T-cell (primary cell): Measurements from ENCODE around the gene RAB8B. TPM values are rescaled to one million over a fixed set of nuclear protein-coding genes. Genes with fewer than 3 reads are reported as not detected.

Source experiments
- ATAC-seq, 4 experiments: fragments of 200-7000 bp in 3 of 4; fragments of 150-1000 bp in 1 of 4; cut with Tn5 transposase; replicated peaks in 1 of 4; 1 replicate in 3 of 4; 2 replicates in 1 of 4; pipeline ENCODE4 v1.10.0; 2021; ENCODE audit warnings: moderate library complexity in 3 of 4, mild to moderate bottlenecking in 2 of 4, moderate number of reproducible peaks in 1 of 4
- CTCF ChIA-PET, 2 donors: fragments of 300-600 bp; sonication (Branson Sonifier 250); formaldehyde crosslinking; loops; one replicate each; lab custom pipeline; 2022; ENCODE audit warnings: antibody characterized with exemption in 2 of 2; lab: Charles Lee
- POLR2A ChIA-PET, 2 donors: fragments of 300-600 bp; sonication (Branson Sonifier 250); formaldehyde crosslinking; loops; one replicate each; lab custom pipeline; 2022; ENCODE audit warnings: antibody characterized with exemption in 2 of 2; lab: Charles Lee
- DNase-seq, 35 experiments: peaks; one replicate each; pipeline versions ENCODE4 v3.0.0 to v3.0.0-alpha.2; 2013 to 2023
- H3K27ac ChIP-seq: one replicate; pipeline ENCODE4 v1.5.1; 2013; ENCODE audit warnings: low read length
- H3K27me3 ChIP-seq, 2 experiments: replicated peaks in 1 of 2; 1 replicate in 1 of 2; 2 replicates in 1 of 2; pipeline versions ENCODE4 v1.6.1 to v1.7.0; 2013; ENCODE audit warnings: low read length in 1 of 2, mixed read lengths in 1 of 2; ENCODE audit not compliant: control insufficient read depth in 2 of 2, insufficient read depth in 2 of 2; ENCODE audit errors: extremely low read depth in 1 of 2
- H3K36me3 ChIP-seq, 2 donors: 1 replicate in 1 of 2; 2 replicates in 1 of 2; pipeline versions ENCODE4 v1.6.1 to v1.7.0; 2013; ENCODE audit warnings: low read length in 1 of 2; ENCODE audit not compliant: control insufficient read depth in 2 of 2, insufficient read depth in 1 of 2; ENCODE audit errors: extremely low read depth in 1 of 2
- H3K4me1 ChIP-seq, 2 experiments: 1 replicate in 1 of 2; 2 replicates in 1 of 2; pipeline versions ENCODE4 v1.6.1 to v1.7.0; 2013; ENCODE audit warnings: low read length in 2 of 2, mixed read lengths in 1 of 2; ENCODE audit not compliant: insufficient read depth in 2 of 2, control insufficient read depth in 1 of 2; ENCODE audit errors: extremely low read depth in 1 of 2
- H3K4me3 ChIP-seq, 2 donors: 1 replicate in 1 of 2; 2 replicates in 1 of 2; pipeline versions ENCODE4 v1.5.1 to v1.7.0; 2013; ENCODE audit warnings: mild to moderate bottlenecking in 2 of 2, low read length in 1 of 2, moderate library complexity in 1 of 2; ENCODE audit not compliant: control insufficient read depth in 1 of 2; ENCODE audit errors: extremely low read depth in 1 of 2
- H3K9me3 ChIP-seq: 2 replicates; pipeline ENCODE4 v1.7.0; 2013
- H3K27ac Mint-ChIP-seq, 2 donors: one replicate each; pipeline ENCODE4 v1.8.0; 2020 to 2021; ENCODE audit warnings: mild to moderate bottlenecking in 2 of 2, mixed read lengths in 2 of 2
- H3K27me3 Mint-ChIP-seq, 2 donors: one replicate each; pipeline ENCODE4 v1.8.0; 2021 to 2022; ENCODE audit warnings: mixed read lengths in 2 of 2
- H3K36me3 Mint-ChIP-seq: one replicate; pipeline ENCODE4 v1.8.0; 2021; ENCODE audit warnings: mixed read lengths
- H3K4me1 Mint-ChIP-seq, 3 donors: one replicate each; pipeline ENCODE4 v1.8.0; 2020 to 2022; ENCODE audit warnings: mixed read lengths in 3 of 3, mild to moderate bottlenecking in 1 of 3
- H3K4me3 Mint-ChIP-seq, 3 donors: one replicate each; pipeline ENCODE4 v1.8.0; 2020 to 2022; ENCODE audit warnings: mild to moderate bottlenecking in 3 of 3, mixed read lengths in 3 of 3, moderate library complexity in 3 of 3
- H3K9me3 Mint-ChIP-seq, 3 donors: one replicate each; pipeline ENCODE4 v1.8.0; 2020 to 2022; ENCODE audit warnings: mixed read lengths in 3 of 3
- WGBS: methylation state at CpG from one replicate; pipeline ENCODE4 v1.1.5; 2013; ENCODE audit warnings: missing lambda C conversion rate; ENCODE audit not compliant: insufficient coverage; 5-methylcytosine and 5-hydroxymethylcytosine counted together
- total RNA-seq, 35 experiments: library from RNA in 6 of 35; stranded (reverse) in 6 of 35; fragments of 120-200 nt in 1 of 35; gene quantifications; one replicate each; pipeline versions ENCODE4 v1.2.1 to v1.2.4 and lab custom pipeline; 2013 to 2026

The RAB8B gene
- total RNA-seq, 5 donors from 2014 or later (not counting 1 experiment from before 2014, with no cell fraction given), result 52.2 to 66.7 (median 55.7) TPM

DNA sequence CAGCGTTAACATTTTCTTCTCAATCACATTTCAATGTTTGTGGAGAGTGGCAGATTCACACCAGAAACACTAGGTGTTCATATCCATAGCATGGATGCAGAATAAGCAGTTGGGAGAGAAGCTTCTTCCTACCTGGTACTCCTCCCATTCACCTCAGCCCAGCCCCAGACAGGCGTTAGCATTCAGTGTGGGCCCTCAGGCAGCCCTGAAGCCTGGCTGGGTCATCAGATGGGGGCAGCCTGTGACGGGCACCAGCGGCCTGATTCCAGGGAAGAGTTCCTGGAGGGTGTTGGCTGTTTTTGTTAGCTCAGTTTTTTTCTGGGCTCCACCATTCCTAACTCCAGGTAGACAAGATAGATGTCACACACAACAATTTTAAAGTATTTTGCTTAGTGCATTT lies 119.1 kb downstream of the RAB8B start:
- no peak for ATAC-seq
- POLR2A ChIA-PET, result no interaction called here
- Mint-ChIP-seq H3K27ac (no peak overlapping the region), H3K27me3 (no peaks in the 10 kb centered on the region), H3K36me3 (peaks cover 34% of the 10 kb centered on the region), H3K9me3 (no peaks in the 10 kb centered on the region), H3K4me3 (no peak overlapping the region), H3K4me1 (no peaks in the 10 kb centered on the region)
- no CpG with 5 or more reads among the region's 4 CpGs for WGBS
- Histone ChIP-seq H3K27me3 (no peaks in the 10 kb centered on the region), H3K4me3 (no peak overlapping the region), H3K36me3 (peaks cover 13 to 23% of the 10 kb centered on the region in 2 donors), H3K4me1 (no peaks in the 10 kb centered on the region), H3K9me3 (no peaks in the 10 kb centered on the region), H3K27ac (no peak overlapping the region)
- DNase-seq, result no peak
- CTCF ChIA-PET, result no interaction called here

DNA sequence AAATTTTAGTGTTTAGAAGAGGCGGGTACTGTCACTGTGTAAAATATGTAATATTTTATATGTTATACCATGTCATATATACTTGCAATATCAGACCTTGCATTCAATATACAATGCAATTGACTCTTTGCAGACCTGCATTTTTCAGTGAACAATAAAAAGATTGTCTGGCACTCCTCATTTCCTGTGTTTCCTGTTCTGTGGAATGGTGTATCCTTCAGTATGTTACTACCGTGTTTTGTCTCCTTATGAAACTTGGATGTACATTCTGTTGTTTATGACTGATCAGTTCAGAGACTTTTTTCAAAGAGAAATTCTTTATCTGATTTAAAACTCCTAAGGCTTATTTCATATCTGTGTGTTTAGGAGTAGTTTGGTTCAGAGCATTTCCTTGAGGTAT lies 119.5 kb downstream of the RAB8B start:
- Mint-ChIP-seq H3K9me3 (no peaks in the 10 kb centered on the region), H3K36me3 (peaks cover 33% of the 10 kb centered on the region), H3K27ac (no peak overlapping the region), H3K4me3 (no peak overlapping the region), H3K4me1 (no peaks in the 10 kb centered on the region), H3K27me3 (no peaks in the 10 kb centered on the region)
- DNase-seq (no peak), ATAC-seq (no peak)
- Histone ChIP-seq H3K9me3 (no peaks in the 10 kb centered on the region), H3K4me1 (no peaks in the 10 kb centered on the region), H3K27me3 (no peaks in the 10 kb centered on the region), H3K27ac (no peak overlapping the region), H3K4me3 (no peak overlapping the region), H3K36me3 (peaks cover 13 to 18% of the 10 kb centered on the region in 2 donors)
- ChIA-PET POLR2A (no interaction called here), CTCF (no interaction called here)
- WGBS, result no CpG with 5 or more reads among the region's 2 CpGs

DNA sequence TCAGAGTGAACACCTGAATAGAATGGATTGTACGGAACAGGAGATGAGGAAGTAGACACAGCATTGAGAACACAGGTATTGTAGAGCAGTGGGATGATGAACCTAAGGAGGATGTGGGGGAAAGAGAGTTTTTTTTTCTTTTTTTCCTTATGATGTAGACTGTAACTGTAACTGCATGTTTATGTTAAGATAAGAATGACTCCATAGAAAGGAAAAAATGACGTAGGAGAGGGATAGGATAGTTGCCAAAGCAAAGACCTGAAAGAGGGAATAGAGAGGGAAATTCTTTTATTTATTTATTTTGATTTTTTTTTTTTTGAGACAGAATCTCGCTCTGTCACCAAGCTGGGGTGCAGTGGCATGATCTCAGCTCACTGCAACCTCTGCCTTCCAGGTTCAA lies 121.2 kb downstream of the RAB8B start:
- 70% methylated on average over 2 of the region's 3 CpGs for WGBS
- Histone ChIP-seq H3K27ac (no peak overlapping the region), H3K4me1 (no peaks in the 10 kb centered on the region), H3K27me3 (no peaks in the 10 kb centered on the region), H3K36me3 (peaks cover 8 to 9% of the 10 kb centered on the region in 2 donors), H3K4me3 (no peak overlapping the region), H3K9me3 (no peaks in the 10 kb centered on the region)
- no peaks in the 10 kb centered on the region for H3K4me1 Mint-ChIP-seq
- peaks cover 22% of the 10 kb centered on the region for H3K36me3 Mint-ChIP-seq
- H3K4me3 Mint-ChIP-seq, result no peak overlapping the region
- CTCF ChIA-PET, result no interaction called here
- ATAC-seq, result no peak
- no peak overlapping the region for H3K27ac Mint-ChIP-seq
- no peak for DNase-seq
- POLR2A ChIA-PET, result no interaction called here
- no peaks in the 10 kb centered on the region for H3K9me3 Mint-ChIP-seq
- H3K27me3 Mint-ChIP-seq, result no peaks in the 10 kb centered on the region

DNA sequence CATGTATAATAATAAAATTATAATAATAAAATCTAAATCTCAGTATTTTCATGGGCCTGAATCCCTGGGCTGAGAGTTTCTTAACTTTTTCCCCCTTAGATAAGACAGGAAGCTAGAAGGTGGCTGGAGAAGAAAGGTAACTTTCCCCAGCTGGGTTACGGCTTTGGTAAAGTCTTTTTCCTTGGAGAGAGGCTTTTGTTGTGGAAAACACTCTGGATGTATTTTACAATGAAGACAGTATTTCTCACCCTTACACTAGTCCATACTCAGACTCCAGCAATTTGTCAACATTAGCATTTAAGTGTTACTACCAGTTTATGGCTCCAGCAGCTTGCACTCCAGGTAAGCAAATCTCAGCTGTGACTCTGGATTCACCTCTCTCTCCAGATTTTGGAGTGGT lies 122.9 kb downstream of the RAB8B start:
- Mint-ChIP-seq H3K27me3 (no peaks in the 10 kb centered on the region), H3K9me3 (no peaks in the 10 kb centered on the region), H3K36me3 (peaks cover 8% of the 10 kb centered on the region), H3K4me3 (no peak overlapping the region), H3K27ac (no peak overlapping the region), H3K4me1 (no peaks in the 10 kb centered on the region)
- H3K27me3 ChIP-seq, result no peaks in the 10 kb centered on the region
- WGBS, result no CpG with 5 or more reads among the region's 1 CpG
- CTCF ChIA-PET, result interaction anchor here in 1 of 2 donors (0.8 kb wide), 1 partner anchor 24 kb away, joined by 3 read pairs; no protein-coding TSS in a partner anchor
- no peaks in the 10 kb centered on the region for H3K9me3 ChIP-seq
- POLR2A ChIA-PET, result no interaction called here
- H3K4me1 ChIP-seq, result no peaks in the 10 kb centered on the region
- DNase-seq (no peak), ATAC-seq (no peak)
- H3K27ac ChIP-seq, result no peak overlapping the region
- H3K36me3 ChIP-seq, result no peaks in the 10 kb centered on the region
- H3K4me3 ChIP-seq, result no peak overlapping the region

DNA sequence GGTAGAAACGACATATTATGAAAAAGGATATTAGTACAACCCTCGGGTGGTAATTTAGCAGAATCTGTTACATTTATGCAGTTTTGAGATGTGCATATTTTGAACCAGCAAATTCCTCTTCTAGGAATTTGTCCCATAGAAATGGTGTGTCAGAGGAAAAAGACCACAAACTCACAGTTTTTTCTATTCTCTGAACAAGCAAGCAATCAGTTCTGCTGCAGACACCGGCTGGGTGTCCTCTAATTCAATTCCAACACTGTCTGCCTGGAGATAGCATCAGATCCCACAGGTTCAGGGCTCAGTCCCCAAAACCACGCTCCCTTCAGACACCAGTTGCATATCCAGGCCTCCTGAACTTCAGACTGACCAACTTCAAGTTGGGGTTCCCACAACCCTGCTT lies 124.4 kb downstream of the RAB8B start:
- ATAC-seq, result no peak

DNA sequence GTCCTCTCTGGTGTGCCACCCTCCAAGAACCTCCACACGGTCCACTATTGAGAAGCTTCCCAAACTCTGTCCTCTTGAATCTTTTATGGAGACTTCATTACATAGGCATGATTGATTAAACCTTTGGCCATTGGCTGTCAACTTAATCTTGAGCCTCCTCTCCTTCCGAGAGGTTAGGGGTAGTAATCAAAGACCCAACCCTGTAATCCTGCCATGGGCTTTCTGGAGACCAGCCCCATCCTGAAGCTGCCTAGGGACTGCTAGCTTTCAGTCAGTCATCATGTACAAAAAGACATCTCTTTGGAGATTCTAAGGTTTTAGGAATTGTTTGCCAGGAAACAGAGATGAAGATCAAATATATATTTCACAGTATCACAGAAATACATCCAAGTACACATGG lies 125.0 kb downstream of the RAB8B start:
- no peaks in the 10 kb centered on the region for H3K4me1 Mint-ChIP-seq
- no peak for DNase-seq
- H3K27ac ChIP-seq, result no peak overlapping the region
- no peaks in the 10 kb centered on the region for H3K9me3 ChIP-seq
- no peaks in the 10 kb centered on the region for H3K9me3 Mint-ChIP-seq
- H3K27me3 Mint-ChIP-seq, result no peaks in the 10 kb centered on the region
- 40% methylated on average over 1 of the region's 2 CpGs for WGBS
- no peak overlapping the region for H3K27ac Mint-ChIP-seq
- POLR2A ChIA-PET, result no interaction called here
- H3K36me3 ChIP-seq, result no peaks in the 10 kb centered on the region
- CTCF ChIA-PET, result no interaction called here
- H3K4me3 Mint-ChIP-seq, result no peak overlapping the region
- H3K27me3 ChIP-seq, result no peaks in the 10 kb centered on the region
- H3K4me1 ChIP-seq, result no peaks in the 10 kb centered on the region
- peaks cover 8% of the 10 kb centered on the region for H3K36me3 Mint-ChIP-seq
- no peak overlapping the region for H3K4me3 ChIP-seq
- no peak for ATAC-seq

More for the DNA sequence above, 124.4 kb downstream of the RAB8B start:
- no peaks in the 10 kb centered on the region for H3K4me1 Mint-ChIP-seq
- no peak overlapping the region for H3K27ac Mint-ChIP-seq
- no peaks in the 10 kb centered on the region for H3K36me3 ChIP-seq
- H3K27ac ChIP-seq, result no peak overlapping the region
- CTCF ChIA-PET, result no interaction called here
- H3K27me3 Mint-ChIP-seq, result no peaks in the 10 kb centered on the region
- 100% methylated on average over 1 of the region's 4 CpGs for WGBS
- no peaks in the 10 kb centered on the region for H3K9me3 ChIP-seq
- peaks cover 8% of the 10 kb centered on the region for H3K36me3 Mint-ChIP-seq
- POLR2A ChIA-PET, result no interaction called here
- no peak overlapping the region for H3K4me3 Mint-ChIP-seq
- no peaks in the 10 kb centered on the region for H3K4me1 ChIP-seq
- no peaks in the 10 kb centered on the region for H3K27me3 ChIP-seq
- no peaks in the 10 kb centered on the region for H3K9me3 Mint-ChIP-seq
- no peak overlapping the region for H3K4me3 ChIP-seq
- DNase-seq, result no peak
